ENCODE data around the gene SIX2.

The SIX2 gene

GRCh38 chr2:45028276-45028675 lies 19.0 kb upstream of the SIX2 start:
- no peaks in the 10 kb centered on the region for H3K9me3 ChIP-seq
- peaks cover 93% of the 10 kb centered on the region for H3K27me3 ChIP-seq
- no peak overlapping the region for H3K4me3 ChIP-seq (ENCODE audit: low read depth in 1 of 2, low read length in 1 of 2)
- H3K36me3 ChIP-seq: no peaks in the 10 kb centered on the region
- no peaks in the 10 kb centered on the region for H3K4me1 ChIP-seq (ENCODE audit: control insufficient read depth in 1 of 2, insufficient read depth in 1 of 2, low read depth in 1 of 2, low read length in 1 of 2)
- TF ChIP-seq CTCF (IDR thresholded peaks at IDR 0.05): no peak
- H3K27ac ChIP-seq: no peak overlapping the region

- Histone ChIP-seq H3K4me1 (ENCODE audit: control insufficient read depth in 1 of 2, insufficient read depth in 1 of 2, low read depth in 1 of 2, low read length in 1 of 2) (no peaks in the 10 kb centered on the region), H3K36me3 (no peaks in the 10 kb centered on the region), H3K27ac (no peak overlapping the region), H3K9me3 (no peaks in the 10 kb centered on the region), H3K27me3 (peaks cover 87% of the 10 kb centered on the region), H3K4me3 (ENCODE audit: low read depth in 1 of 2, low read length in 1 of 2) (no peak overlapping the region)
- TF ChIP-seq CTCF (IDR thresholded peaks at IDR 0.05): no peak
Measured at GRCh38 chr2:45026924-45027450, 17.7 kb upstream of the SIX2 start.

GRCh38 chr2:45024600-45025291 lies 15.5 kb upstream of the SIX2 start:
- Histone ChIP-seq H3K9me3 (no peaks in the 10 kb centered on the region), H3K4me3 (ENCODE audit: low read depth in 1 of 2, low read length in 1 of 2) (no peak overlapping the region), H3K36me3 (no peaks in the 10 kb centered on the region), H3K4me1 (ENCODE audit: control insufficient read depth in 1 of 2, insufficient read depth in 1 of 2, low read depth in 1 of 2, low read length in 1 of 2) (no peaks in the 10 kb centered on the region), H3K27ac (no peak overlapping the region), H3K27me3 (peaks cover 92% of the 10 kb centered on the region)
- no peak for TF ChIP-seq CTCF (IDR thresholded peaks at IDR 0.05)

- Histone ChIP-seq H3K36me3 (no peaks in the 10 kb centered on the region), H3K27ac (no peak overlapping the region), H3K27me3 (peaks cover 91% of the 10 kb centered on the region), H3K4me3 (ENCODE audit: low read depth in 1 of 2, low read length in 1 of 2) (no peak overlapping the region), H3K4me1 (ENCODE audit: control insufficient read depth in 1 of 2, insufficient read depth in 1 of 2, low read depth in 1 of 2, low read length in 1 of 2) (no peaks in the 10 kb centered on the region), H3K9me3 (no peaks in the 10 kb centered on the region)
- TF ChIP-seq CTCF (IDR thresholded peaks at IDR 0.05): no peak
Measured at GRCh38 chr2:45024097-45024496, 14.8 kb upstream of the SIX2 start.

GRCh38 chr2:45020439-45020838 lies 11.2 kb upstream of the SIX2 start:
- Histone ChIP-seq H3K27me3 (peaks cover 93% of the 10 kb centered on the region), H3K36me3 (no peaks in the 10 kb centered on the region), H3K4me1 (ENCODE audit: control insufficient read depth in 1 of 2, insufficient read depth in 1 of 2, low read depth in 1 of 2, low read length in 1 of 2) (no peaks in the 10 kb centered on the region), H3K9me3 (no peaks in the 10 kb centered on the region), H3K4me3 (ENCODE audit: low read depth in 1 of 2, low read length in 1 of 2) (no peak overlapping the region), H3K27ac (no peak overlapping the region)
- no peak for TF ChIP-seq CTCF (IDR thresholded peaks at IDR 0.05)
